Measurements from ENCODE around the gene CAPZB.

The CAPZB gene

DNA sequence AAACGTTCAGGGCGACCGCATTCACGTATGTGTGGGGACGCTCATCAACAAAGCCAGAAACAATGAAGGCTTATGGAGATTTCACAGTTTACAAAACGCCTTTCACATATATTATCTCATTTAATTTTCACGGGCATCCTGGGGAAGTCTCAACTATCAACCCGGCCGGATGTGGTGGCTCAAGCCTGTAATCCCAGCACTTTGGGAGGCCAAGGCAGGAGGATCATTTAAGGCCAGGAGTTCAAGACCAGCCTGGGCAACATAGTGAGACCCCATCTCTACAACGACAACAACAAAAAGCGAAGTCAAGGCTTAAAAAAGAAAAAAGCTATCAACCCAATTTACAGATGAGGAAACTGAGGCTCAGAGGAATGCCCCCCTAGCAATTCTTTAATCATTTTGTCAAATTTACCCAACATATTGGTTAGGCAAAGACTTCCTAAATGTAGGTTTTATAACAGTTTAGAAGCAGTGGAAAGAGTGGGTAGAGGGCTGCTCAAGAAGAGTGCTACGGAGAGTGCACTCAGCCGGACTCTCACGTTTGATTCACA is 144.9 kb downstream of the CAPZB start:
- in situ Hi-C loops (cut with HindIII; ENCODE audit: low sequenced_read_pairs) = loop anchor here (5.0 to 10.0 kb wide), 2 partner anchors 37 to 66 kb away; no protein-coding TSS in a partner anchor

DNA sequence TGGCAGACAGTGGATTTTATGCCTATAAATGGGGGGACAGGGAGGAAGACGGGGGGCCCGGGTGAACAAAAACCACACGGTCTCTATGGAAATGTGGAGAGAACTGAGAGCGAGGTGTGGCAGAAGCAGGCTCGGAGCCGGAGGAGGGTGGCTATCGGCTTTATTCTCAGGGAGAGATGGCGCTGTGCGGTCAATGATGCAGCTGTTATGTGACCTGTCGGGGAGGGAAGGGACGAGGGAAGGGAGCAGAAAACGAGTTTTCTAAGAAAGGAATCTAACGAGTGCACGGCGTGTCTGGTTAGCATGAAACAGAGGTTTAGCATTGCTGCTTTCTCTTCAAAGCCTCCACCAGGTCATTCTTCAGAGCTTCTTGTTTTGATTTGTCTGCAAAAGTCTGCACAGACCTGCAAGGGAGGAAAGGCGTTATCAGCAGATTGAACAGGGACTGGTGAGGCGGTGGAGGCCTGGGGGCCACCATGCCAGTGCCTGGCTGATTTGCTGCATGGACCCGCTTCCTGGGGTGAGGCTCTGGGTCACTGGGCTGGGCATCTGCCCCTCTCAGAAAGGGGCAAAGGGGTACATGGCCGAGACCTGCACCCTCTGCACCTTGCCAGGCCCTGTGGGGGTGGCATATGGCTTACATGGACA is 146.0 kb downstream of the CAPZB start:
- in situ Hi-C loops (cut with HindIII; ENCODE audit: low sequenced_read_pairs) = no loop called here

DNA sequence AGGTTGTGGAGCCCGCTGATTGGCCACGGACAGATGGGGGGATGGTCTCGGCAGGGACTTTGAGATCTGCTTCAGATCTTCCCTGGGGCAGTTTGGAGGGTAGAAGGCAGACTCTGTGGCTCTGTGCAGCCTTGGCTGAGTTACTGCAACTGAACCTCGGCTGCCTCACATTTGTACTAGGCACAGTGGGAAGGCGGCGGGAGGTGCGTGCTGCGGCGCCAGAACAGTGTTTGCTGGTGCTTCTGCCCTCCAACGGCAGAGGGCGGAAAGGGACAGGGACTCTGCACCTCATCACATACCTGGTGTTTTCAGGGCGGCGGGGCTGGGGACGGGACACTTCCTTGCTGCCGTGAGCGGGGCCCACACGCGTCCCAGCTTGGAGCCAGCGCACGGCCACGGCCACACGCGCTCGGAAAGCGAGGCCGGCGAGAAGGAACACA is 147.0 kb downstream of the CAPZB start:
- in situ Hi-C loops (cut with HindIII; ENCODE audit: low sequenced_read_pairs) = no loop called here

GRCh38 chr1:19337289-19337688 is 148.1 kb downstream of the CAPZB start:
- in situ Hi-C loops (cut with HindIII; ENCODE audit: low sequenced_read_pairs) = no loop called here

DNA sequence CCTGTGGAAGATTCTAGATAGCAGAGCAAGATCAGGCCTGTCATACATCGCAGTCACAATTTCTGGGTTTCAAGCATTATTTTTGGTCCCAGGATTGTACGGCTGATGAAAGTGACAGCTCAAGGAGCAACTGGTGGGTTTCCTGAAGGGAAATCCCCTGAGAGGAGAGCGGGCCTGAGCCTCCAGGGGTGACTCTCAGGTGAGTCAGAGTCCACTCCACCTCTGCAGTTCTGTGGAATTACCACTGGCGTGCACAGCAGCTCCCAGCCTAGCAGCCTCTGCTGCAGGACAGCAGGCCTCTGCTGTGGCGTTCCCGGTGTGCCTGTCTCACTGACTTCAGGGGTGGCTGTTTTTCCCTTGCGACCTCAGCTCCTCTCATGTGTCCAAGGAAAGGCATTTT is 148.8 kb downstream of the CAPZB start:
- in situ Hi-C loops (cut with HindIII; ENCODE audit: low sequenced_read_pairs) = no loop called here

DNA sequence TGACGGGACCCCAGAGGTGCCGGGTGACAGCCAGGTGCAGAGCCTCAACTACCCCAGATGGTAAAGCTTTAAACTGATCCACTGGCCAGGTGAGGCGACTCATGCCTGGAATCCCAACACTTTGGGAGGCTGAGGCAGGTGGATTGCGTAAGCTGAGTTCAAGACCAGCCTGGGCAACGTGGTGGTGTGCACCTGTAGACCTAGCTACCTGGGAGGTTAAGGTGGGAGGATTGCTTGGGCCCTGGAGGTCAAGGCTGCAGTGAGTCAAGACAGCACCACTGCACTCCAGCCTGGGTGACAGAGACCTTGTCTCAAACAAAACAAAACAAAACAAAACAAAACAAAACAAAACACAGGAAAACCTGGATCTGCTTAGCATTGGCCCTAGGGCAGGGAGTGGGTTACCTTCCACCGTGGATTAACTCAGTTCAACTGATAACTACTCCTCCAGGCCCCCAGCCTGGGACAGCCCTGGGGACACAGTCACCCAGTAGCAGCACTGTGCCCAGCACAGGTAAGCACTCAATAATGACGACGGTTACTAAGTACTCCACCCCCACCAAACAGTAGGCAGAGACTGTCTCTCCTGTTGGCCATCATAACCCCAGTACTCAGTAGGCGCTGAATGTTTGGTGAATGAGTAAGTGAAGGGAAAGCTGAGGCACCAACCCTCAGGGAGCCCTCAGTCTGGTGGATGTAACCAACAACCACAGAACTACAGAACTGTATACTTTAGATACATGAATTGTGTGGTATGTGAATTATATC is 151.6 kb downstream of the CAPZB start:
- in situ Hi-C loops (cut with HindIII; ENCODE audit: low sequenced_read_pairs) = no loop called here

DNA sequence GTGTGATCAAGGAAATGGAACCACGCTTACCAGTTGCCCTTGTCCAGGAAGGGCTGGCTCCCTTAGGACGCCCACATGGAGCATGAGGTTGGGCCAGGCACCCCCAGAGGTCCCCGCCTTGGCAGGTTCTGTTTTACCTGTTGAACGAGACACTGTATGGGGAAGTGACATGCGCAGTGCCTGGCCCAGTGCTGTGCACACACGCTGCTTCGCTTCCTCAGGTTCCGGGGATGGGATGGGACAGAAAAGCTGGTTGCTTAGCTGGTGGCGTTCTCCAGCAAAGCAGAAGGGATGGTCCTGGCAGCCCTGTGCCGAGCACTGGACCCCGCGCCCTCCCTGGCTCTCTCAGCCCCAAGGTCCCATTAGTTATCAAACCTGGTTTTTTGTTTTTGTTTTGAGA is 152.5 kb downstream of the CAPZB start:
- in situ Hi-C loops (cut with HindIII; ENCODE audit: low sequenced_read_pairs) = no loop called here

DNA sequence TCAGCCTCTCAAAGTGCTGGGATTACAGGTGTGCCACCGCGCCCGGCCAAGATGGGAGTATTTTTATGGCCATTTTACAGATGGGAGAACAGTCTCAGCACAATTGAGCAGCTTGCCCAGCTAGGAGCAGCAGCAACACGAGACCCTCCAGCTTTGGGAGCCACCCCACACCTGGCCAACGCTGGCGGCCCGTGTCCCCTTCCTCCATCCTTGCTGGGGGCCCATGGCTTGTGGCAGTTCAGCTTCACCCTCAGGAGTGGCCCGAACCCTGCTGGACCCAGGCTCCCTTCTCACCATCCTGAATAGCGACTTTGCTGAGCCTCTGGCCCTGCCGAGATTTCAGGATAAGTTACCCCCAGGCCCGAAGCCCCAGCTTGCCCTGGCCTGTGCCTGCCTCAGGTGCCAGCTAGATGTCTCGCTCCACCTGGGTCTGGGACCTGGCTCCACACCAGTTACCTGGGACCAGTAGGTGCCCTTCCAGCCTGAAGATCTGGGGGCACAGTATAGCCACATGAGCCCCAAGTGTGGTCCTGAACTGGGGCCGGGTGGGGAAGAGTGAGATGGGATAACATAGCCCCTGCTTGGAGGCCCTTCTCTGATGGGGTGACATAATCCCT is 154.0 kb downstream of the CAPZB start:
- in situ Hi-C loops (cut with HindIII; ENCODE audit: low sequenced_read_pairs) = no loop called here

- in situ Hi-C loops (cut with HindIII; ENCODE audit: low sequenced_read_pairs) = no loop called here
Measured at GRCh38 chr1:19330449-19331135, 154.7 kb downstream of the CAPZB start.

DNA sequence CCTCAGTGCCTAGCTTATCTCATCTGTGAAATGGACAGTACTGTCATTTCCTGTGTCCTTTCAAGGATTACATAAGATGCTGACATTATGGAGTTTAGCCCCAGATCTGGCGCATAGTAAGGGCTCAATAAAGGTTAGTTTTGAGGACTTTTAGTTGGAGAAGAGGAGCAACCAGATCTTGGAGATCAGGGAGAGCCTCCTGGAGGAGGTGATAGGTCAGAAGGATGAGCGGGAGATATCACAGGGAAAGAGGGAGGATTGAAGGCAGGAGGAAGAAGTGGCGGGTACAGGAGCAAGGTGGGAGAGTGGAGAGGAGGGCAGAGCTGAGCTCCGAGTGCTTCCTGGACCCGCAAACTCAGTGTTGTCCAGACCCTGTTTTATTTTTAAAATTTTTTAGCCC is 155.7 kb downstream of the CAPZB start:
- in situ Hi-C loops (cut with HindIII; ENCODE audit: low sequenced_read_pairs) = loop anchor here (5.0 kb wide), 2 partner anchors 72 to 298 kb away; no protein-coding TSS in a partner anchor

- in situ Hi-C loops (cut with HindIII; ENCODE audit: low sequenced_read_pairs) = loop anchor here (5.0 kb wide), 2 partner anchors 72 to 298 kb away; no protein-coding TSS in a partner anchor
Measured at GRCh38 chr1:19329188-19329587, 156.2 kb downstream of the CAPZB start.

DNA sequence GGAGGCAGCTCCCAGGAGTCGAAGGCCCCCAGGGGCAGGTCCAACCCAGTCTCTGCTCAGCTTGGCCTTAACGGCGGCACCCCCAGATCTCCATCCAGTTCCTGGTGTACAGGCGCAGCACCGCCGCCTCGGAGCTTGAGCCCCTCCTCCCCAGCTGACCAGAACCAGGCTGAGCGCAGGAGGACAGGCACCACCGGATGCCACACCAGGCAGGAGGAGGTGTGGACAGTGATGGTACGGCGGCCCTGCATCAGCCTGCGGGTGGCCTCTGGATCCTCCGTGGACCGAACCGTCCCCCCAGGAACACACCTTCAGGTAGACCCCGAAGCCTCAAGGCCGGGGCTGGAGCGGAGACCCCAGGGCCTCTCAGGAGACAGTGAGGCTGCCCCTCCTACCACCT is 156.9 kb downstream of the CAPZB start:
- in situ Hi-C loops (cut with HindIII; ENCODE audit: low sequenced_read_pairs) = loop anchor here (5.0 kb wide), 2 partner anchors 71 to 299 kb away; no protein-coding TSS in a partner anchor

DNA sequence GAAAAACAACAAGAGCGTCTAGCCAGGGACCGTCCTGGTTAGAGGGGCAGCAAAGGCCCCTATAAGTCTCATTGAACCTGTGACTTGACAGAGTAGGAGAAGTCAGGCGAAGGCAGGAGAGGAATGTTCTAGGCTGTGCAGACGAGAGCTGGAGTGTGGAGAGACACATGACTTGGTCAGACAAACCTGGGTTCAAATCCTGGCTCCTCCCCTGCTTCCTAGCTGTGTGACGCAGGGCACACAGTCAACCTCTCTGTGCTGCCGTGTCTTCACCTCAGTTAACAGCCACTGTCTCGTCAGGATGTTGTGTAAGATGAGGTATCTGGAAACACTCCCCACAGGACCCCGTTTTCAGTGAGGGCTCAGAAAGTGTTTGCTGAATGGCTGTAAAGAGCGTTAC is 157.6 kb downstream of the CAPZB start:
- in situ Hi-C loops (cut with HindIII; ENCODE audit: low sequenced_read_pairs) = loop anchor here (5.0 kb wide), 2 partner anchors 70 to 300 kb away; no protein-coding TSS in a partner anchor

GRCh38 chr1:19327301-19327700 is 158.0 kb downstream of the CAPZB start:
- in situ Hi-C loops (cut with HindIII; ENCODE audit: low sequenced_read_pairs) = loop anchor here (5.0 kb wide), 2 partner anchors 70 to 300 kb away; no protein-coding TSS in a partner anchor

DNA sequence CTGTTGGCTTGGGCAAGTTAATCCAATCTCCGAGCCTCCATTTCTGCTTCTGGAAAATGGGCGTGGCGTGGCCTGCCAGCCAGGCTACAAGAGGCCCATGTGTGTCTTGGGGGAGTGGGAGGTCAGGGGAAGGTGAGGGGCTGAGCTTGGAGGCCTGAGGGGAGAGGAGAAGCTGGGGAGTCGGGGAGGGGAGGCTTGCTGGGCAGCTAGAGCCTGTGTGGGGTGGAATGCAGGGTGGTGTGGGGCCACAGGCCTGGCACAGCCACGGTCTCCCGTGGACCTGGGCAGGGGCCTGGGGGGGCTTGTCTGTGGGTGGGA is 158.6 kb downstream of the CAPZB start:
- in situ Hi-C loops (cut with HindIII; ENCODE audit: low sequenced_read_pairs) = loop anchor here (5.0 kb wide), 2 partner anchors 69 to 301 kb away; no protein-coding TSS in a partner anchor

DNA sequence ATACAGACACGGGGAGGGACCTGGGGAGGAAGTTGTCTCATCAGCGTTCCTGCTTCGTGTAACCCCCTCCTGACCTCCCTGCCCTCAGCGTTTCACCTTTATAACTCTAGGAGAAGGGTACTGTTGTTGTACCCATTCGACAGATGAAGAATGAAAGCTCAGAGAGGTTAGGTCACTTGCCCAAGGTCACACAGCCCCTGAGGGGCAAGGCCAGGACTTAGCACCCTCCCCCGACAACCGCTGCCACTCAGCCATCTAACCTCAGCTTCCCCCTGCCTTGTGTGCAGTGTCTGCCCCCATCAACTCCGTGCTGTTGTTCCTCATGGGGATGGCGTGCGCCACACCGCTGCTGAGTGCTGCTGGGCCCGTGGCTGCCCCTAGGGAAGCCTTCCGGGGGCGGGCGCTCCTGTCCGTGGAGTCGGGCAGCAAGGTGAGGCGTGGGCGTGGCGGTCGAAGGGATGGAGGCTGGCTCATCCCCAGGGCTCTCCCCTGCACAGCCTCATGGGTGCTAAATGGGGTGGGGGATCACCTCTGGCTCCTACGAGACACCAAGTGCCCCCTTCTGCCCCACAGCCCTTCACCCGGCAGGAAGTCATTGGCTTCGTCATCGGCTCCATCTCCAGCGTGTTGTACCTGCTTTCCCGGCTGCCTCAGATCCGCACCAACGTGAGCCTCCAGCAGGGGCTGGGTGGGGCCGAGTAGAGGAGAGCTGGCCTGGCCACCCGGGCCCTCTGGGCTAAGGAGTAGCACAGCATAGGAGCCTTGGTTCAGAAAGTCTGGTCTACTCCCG is 159.2 kb downstream of the CAPZB start:
- in situ Hi-C loops (cut with HindIII; ENCODE audit: low sequenced_read_pairs) = loop anchor here (5.0 kb wide), 2 partner anchors 69 to 301 kb away; no protein-coding TSS in a partner anchor

GRCh38 chr1:19325368-19325957 is 159.9 kb downstream of the CAPZB start:
- in situ Hi-C loops (cut with HindIII; ENCODE audit: low sequenced_read_pairs) = loop anchor here (5.0 kb wide), 2 partner anchors 68 to 302 kb away; no protein-coding TSS in a partner anchor

DNA sequence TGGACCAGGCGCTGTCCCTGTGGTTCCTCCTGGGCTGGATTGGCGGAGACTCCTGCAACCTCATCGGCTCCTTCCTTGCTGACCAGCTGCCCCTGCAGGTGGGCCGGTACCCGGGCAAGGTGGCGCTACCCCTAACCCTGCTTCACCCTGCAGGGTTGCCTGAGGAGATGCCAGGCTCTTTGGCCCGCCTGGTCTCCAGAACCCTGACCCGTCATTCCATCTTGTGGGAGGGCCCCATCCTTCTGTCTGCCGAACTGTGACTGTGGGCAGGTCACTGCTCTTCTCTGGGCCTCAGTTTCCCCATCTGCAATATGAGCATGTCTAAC is 160.7 kb downstream of the CAPZB start:
- in situ Hi-C loops (cut with HindIII; ENCODE audit: low sequenced_read_pairs) = no loop called here

- in situ Hi-C loops (cut with HindIII; ENCODE audit: low sequenced_read_pairs) = no loop called here
Measured at GRCh38 chr1:19323987-19324664, 161.2 kb downstream of the CAPZB start.

Measured in endothelial cell of hepatic sinusoid (primary cell).